GM19467 (cell line): ENCODE data around the gene CORO2B.
"Not testable (repeated sequence)": the region's sequence is repeated elsewhere in the genome, so short reads cannot be mapped to it uniquely, and the experiment has no call there.

Experiments used
- ATAC-seq: cut with Tn5 transposase; IDR thresholded peaks from one replicate; pipeline ENCODE4 v1.9.1; 2021; ENCODE audit warnings: mild to moderate bottlenecking, moderate library complexity; ENCODE audit not compliant: unreplicated experiment

CORO2B gene

DNA sequence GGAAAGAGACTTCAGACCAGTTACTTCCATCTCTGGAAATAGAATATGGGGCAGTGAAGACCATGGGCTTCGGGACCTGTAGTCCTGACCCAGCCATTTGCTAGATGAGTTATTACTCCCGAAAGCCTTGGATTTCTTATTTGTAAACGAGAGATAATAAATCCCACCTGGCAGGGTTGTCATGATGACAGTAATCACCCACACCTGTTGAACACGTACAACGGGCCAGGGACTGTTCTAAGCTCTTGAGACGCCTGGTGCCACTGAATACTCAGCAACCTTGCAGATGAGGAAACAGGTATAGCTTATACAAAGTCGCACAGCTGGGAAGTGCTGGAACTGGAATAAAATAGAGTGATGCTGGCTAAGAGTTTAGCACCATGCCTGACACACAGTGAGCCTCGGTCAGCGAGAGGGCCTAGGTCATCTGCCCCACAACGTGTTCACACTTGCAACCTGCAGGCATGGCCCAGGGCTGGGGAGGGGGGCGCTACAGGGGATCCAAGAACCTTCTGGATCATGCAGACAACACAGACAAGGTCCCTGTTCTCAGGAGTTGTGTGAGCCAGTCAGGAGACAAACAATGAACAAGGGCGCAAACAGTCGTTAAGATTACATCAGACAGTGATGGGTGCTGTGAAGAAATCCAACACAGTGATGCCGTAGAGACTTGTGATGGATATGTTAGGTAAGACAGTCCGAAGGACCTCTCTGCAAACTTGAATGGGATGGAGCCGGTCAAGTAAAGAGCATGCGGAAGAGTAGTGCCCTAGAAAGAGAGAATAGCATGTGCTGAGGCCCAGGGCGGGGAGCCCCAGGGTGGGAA is 89.2 kb downstream of the CORO2B start:
- no peak for ATAC-seq

DNA sequence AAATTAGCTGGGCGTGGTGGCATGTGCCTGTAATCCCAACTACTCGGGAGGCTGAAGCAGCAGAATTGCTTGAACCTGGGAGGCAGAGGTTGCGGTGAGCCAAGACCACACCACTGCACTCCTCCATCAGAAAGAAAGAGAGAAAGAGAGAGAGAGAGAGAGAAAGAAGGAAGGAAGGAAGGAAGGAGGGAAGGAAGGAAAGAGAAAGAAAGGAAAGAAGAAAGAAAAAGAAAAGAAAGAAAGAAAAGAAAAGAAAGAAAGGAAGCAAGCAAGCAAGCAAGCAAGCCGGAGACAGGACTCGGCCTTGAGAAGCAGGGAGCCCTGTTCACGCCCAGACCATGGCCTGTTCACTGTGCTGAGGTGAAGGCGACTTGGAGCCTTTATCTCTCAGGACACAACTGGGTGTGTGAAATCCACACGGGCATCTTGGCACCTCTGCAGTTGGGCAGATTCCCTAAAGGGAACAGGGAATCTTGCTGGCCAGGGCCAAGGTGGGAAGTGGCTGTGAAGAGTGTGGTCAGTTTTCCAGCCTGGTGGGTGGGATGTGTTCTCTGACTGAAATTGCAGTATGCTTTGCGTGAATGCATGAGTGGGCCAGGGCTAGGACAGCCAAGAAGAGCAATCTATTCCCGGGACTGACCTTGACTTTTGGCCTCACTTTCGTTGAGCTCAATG is 90.3 kb downstream of the CORO2B start:
- no peak for ATAC-seq

DNA sequence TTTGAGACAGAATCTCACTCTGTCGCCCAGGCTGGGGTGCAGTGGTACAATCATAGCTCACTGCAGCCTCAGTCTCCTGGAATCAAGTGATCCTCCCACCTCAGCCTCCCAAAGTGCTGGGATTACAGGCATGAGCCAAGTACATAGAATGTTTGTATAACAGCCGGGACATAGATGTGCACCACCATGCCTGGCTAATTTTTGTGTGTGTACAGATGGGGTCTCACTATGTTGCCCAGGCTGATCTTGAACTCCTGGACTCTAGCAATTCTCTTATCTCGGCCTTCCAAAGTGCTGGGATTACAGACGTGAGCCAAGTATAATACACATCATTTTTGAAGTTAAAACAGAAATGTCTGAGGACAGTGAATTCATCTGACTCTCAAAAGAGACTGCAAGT is 93.5 kb downstream of the CORO2B start:
- ATAC-seq, result no peak

DNA sequence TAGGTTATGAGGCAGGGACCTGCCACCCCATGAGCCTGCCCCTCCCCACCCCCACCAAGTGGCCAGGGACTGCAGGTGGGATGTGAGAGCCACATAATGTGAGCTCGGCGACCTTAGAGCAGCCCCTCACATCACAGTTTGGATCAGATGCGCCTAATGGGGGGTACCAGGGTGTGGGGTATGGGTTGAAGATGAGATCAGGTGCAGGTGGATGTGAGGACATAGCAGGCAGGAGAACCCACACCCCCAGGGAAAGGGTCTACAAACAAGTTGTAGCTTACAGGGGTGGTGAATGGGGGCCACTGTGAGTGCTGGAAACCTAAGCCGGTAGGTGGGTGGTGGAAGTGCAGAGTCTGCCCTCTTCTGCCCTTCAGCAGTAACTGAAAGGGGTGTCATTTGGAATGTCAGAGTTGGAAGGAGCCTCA is 94.0 kb downstream of the CORO2B start:
- ATAC-seq, result no peak

DNA sequence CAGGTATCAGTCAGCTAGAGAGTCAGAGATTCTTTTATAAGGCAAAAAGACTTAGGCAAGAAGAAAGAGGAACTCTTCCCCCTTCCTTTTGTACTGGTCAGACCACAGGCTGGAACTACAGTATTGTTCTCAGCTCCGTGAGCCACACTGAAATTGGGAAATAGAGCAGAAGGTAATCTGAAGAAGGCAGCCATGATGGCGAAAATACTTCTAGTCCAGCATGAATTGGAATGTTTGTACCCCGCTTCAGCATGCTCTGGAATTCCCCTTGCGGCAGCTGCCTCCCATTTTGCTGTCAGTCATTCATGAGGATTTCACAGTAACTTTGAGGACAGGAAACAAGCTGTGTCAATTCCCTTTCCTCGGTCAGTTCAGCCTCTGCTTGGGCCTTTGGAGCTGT is 96.2 kb downstream of the CORO2B start:
- ATAC-seq, result no peak

DNA sequence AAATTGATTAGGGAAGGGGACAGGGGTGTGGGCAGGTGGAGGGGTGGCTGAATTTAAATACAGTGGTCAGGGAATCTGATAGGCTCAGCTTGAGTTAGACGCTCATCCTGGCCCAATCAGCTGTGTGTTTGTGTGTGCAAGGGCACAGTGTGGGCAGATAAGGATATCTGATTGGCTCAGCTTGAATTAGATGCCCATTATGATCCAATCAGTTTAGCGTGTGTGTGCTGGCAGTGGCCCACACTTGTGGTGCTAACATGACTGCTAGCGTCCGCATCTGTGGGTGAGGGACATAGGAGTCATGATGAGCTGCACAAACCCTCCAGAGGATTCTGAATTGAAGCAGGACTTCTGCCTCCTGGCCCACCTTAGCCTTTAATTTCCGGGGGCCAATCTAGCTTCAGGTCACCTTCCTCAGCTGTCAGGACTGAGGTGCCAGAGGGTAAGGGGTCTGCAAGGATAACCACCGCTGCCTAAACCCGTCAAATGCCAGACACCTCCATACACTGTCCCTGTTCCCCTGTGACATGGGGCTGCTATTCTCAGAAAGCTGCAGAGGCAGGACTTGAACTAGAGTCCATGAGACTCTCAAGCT is 97.3 kb downstream of the CORO2B start:
- ATAC-seq, result no peak

DNA sequence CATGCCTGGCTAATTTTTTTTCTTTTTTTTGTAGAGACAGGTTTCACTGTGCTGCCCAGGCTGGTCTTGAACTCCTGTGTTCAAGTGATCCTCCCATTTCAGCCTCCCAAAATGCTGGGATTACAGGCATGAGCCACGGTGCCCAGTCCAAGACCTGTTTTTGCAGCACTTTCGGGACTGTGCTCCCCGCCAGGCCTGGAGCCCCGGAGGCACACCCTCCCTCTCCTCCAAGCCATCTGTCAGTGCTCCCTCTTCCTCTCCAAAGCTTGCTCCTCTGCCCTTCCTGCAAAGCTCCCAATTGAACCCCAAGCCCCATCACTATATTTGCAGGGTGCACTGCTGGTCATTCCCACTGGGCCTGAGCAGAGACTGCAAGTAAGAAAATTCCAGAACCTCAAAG is 98.1 kb downstream of the CORO2B start:
- ATAC-seq, result no peak

DNA sequence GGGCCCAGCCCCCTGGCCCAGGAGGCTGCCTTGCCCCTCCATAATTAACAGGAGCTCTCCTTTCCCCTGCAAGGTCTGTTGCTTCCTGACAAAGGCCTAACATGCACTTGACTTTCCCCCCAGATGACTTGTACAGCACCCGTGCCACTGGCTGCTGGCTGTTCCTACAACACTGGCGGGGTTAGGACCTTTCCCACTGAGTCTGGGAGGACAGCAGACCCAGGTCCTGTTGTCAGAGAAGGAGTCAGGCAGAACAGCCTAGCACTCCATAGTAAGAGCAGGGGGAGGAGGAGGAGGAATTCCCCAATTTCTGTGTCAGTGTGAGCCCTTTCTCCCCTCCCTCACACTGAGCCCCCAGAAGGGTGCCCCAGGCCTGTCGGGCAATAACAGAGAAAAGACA is 99.2 kb downstream of the CORO2B start:
- ATAC-seq, result no peak

DNA sequence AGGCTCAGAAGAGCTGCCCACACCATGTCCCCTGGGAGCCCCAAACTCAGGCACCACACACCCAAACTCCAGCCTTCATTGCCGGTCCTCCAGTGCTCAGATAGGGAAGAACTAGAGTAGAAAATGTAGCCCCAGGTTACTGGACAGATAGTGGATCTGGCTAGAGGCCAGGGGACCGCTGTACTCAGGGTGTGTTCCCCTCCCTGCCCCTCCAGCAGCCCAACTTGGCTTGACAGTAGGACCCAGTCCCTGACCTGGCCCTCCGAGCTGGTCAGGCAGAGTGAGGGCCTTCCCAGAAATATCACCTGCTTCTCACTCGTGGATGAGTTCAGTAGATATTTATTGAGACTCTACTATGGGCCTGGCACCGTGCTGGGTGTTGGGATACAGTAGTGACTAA is 100.0 kb downstream of the CORO2B start:
- no peak for ATAC-seq

DNA sequence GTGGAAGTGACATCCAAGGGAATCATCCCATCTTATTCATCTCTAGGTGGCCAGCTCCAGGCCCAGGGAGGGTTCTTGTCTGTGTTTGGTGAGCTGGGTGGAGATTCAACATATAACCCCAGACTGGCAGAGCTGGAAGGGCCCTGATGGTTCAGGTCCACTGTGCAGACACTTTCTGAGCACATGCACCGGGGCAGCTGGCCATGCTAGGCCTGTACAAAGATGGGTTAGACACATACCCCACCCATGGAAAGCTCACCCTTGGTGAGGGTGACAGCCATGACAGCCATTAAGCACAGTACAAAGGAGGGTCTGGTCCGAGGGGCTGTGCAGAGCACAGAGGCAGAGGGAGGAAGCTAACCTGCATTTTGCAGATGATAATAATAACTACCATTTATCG is 100.4 kb downstream of the CORO2B start:
- no peak for ATAC-seq

DNA sequence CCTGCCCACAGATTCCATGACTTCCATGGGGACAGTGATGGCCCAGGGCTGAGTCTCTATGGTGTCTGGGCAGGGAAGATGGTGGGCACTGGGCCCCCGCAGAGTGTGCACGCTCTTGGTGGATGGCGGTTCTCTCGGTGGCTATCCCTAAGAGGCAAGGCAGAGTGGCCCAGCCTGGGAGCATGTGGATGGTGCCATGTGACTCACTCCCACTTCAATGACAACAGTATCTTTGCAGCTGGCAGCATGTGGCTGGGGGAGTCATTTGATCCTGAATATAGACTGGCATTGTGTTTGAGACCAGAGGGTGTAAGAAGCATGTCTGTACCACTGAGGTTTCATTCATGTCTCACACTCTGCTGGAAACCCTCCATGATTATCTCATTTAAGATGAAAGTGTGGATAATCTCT is 101.2 kb downstream of the CORO2B start:
- ATAC-seq, result no peak

DNA sequence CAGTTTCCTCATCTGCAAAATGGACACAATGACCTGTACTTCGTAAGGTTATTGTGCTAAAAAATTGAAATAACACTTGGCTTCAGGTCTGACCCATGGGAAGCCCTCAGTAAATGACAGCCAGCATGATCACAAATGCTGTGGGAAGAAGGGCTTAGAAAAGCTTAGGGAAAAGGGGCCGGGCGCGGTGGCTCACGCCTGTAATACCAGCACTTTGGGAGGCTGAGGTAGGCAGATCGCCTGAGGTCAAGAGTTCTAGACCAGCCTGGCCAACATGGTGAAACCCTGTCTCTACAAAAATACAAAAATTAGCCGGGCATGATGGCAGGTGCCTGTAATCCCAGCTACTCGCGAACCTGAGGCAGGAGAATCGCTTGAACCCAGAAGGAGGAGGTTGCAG is 102.0 kb downstream of the CORO2B start:
- not testable (repeated sequence) for ATAC-seq

DNA sequence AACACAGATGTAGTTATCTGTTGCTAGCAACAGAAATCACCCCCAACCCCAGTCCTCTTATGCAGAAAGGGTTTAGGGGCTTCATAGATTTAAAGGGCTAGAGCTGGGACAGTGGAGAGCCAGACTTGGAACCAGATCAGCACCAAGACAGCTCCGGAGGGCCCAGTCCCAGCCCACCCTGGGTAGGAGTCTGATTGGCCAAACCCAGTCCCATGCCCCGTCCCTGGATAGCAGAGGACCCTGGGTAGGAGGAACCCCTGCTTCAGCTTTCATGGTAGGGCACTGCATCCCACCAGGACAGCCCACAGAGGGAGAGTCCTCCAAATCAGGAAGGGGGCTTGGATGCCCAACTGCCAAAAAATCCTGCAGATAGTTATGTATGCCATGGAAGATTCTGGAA is 103.0 kb downstream of the CORO2B start:
- ATAC-seq, result no peak

DNA sequence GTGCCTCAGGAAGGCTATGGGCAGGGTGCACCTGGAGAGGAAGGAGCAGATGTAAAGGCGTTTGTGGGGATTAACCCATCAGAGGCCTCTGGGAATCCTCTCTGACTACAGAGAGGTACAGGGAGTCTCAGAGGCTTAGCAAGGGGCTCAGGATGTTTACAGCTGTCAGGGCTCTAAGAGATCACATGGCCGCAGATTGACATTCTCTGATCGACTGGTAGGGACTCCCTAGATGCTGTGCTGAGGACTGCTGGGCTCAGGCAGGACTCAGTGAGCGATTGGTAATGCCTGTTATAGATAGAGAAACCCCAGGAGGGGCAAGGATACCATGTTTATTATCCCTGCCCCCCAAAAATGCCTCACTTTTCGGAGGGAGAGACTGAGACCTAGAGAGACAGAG is 103.5 kb downstream of the CORO2B start:
- no peak for ATAC-seq

DNA sequence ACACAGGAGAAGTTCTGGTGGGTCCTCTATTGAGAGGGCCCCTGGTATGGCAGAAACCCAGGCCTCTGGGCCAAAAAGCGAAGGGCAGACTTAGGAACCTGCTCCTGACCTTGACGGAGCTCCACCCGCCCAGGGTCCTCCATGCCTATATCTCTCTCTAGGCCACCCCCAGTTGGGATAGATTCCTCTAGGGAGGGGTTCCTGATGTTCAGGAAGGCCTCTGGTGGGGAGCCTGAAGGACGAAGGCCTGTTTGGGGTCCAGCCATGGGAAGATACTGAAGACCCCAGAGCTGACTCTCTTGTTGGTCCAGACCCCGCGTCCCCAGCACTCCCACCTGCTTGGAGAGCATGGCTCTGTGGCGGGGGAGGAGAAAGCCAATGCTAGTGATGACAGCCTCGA is 104.2 kb downstream of the CORO2B start:
- ATAC-seq, result no peak

DNA sequence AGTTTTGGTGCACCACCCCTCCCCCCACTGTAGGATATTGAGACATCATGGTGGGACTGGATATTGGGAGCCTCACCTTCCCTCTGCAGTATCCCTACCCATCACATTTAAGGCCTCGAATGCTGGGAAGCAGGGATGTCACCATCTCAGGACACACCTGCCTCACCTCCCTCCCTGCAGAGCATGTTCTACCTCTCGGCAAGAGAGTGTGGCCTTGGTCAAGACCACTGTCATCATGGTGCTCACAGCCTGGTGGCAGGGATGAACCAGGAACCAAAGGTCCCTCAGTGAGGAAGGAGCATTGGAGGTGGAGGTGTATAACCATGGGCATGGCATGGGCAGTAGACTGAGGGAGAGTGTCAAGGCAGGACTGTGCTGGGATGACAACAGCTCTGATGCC is 104.8 kb downstream of the CORO2B start:
- no peak for ATAC-seq

DNA sequence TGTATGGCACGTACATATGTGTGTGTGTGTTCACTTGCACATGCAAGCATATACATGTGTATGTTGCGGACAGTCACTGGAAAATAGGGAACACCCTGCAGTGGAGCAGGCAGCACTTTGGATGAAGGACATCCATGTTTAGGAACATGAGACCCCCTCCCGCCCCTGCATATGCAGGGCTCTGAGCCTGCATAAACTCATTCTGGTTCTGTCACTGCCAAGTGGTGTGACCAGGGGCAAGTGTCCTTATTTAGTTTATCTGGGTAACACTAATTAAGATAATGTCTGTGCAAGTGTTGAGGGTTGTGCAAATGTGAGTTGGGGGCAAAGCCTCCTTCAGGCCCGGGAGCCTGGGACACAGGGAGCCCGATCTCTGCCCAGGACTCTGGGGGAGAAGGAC is 105.7 kb downstream of the CORO2B start:
- ATAC-seq, result no peak

DNA sequence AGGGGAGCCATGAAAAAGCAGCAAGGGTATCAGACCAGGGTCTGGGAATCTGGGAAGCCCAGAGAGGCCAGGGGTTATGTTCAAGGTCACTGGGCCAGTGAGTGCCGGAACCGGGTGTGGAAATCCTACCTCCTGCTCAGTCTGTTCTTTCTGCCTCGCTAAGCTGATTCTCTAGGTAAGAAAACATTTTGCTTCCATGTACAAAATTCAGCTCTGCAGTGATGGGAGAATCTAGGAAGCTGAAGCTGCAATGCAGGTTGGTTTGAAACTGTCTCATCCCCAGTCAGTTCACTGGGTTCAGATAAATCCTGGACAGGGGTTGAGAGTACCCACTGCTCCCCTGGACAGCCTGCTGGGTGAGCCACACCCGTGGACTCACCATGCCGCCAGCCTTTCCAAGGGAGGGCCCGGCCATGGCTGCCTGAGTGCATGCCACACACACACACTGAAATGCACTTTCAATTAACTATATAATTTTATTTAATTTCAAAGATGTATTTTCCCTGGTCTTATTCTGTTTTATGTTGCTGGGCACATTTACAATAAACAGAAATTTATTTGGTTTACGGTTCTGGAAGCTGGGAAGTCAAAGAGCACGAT is 108.4 kb downstream of the CORO2B start:
- no peak for ATAC-seq

DNA sequence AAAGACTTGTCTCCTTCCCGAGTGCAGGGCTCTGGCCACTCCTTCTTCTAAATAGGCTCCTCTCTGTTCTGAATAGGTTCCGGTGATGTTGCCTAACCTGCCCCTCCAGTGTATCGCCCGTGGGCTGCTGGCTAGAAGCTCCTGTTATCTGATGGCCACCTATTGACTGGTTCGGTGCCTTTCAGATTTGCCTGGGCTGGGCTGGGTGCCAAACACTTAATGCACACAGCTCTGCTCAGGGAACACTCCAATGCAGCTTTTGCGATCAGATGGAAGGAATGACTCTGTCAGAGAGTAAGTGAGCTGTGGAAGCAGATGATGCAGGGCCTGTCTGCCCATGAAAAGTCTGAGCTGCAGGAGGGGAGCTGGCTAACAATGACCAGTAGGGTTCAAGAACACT is 112.9 kb downstream of the CORO2B start:
- ATAC-seq, result no peak

DNA sequence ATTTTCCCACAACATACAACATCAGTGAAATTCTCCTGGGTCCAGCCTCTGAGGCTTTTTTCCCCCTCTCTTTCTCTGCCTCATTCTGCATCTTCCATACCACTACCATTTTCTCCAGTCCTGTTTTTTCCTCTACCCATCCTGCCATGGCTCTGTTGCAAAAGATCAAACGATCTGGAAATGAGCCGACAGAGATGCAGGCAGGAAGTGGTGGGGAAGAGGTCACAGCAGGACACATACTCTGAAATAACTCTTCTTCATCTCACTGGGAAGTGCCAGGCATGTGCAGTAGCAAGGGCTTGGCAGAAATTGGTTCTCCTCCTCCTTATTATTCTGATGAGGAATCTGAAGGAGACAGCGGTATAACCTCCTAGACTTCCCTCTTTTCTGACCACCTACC is 114.3 kb downstream of the CORO2B start:
- ATAC-seq, result no peak

DNA sequence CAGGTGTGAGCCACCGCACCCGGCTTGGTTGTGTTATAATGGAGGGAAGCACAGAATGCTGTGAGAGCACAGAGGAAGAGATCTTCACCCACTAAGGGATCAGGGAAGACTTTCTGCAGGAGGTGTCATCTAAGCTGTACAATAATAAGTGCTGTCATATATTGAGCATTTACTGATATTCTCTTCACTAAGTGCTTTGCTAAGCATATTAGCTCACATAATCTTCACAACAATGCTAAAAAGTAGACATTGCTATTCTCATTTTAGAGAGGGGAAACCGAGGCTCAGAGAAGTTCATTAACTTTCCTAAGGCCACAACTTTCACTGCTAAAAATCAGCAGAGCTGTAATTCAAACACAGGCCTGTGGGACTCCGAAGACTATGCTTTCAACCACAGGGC is 115.3 kb downstream of the CORO2B start:
- ATAC-seq, result no peak

DNA sequence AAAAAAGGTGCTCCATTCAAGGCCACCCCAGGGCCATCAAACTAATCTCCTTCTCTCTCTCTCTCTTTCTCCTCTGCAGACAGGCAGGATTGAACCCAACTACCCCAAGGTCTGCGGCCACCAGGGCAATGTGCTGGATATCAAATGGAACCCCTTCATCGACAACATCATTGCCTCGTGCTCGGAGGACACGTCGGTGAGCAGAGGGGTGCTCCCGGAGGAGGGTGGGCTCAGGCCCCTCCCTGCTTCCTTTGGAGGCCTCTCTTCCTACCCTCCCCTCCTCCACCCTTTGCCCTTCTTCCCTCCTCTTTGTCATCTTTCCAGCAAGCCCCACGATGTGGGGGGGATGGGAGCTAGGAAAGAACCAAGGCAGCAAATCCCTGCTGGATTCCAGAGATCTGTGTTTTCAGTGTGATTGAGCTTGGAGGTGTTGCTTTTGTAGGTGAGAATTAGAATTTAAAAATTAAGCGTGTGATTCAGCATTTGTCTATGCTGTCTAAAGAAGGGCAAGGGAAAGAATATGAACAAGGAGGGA is 116.3 kb downstream of the CORO2B start:
- ATAC-seq, result no peak
